Measurements from ENCODE around the gene PPP2R2D. TPM values are rescaled to one million over a fixed set of nuclear protein-coding genes. Genes with fewer than 3 reads are reported as not detected.

The PPP2R2D gene
- total RNA-seq, 2 experiments from 2014 or later = 37.4 to 38.5 TPM

DNA sequence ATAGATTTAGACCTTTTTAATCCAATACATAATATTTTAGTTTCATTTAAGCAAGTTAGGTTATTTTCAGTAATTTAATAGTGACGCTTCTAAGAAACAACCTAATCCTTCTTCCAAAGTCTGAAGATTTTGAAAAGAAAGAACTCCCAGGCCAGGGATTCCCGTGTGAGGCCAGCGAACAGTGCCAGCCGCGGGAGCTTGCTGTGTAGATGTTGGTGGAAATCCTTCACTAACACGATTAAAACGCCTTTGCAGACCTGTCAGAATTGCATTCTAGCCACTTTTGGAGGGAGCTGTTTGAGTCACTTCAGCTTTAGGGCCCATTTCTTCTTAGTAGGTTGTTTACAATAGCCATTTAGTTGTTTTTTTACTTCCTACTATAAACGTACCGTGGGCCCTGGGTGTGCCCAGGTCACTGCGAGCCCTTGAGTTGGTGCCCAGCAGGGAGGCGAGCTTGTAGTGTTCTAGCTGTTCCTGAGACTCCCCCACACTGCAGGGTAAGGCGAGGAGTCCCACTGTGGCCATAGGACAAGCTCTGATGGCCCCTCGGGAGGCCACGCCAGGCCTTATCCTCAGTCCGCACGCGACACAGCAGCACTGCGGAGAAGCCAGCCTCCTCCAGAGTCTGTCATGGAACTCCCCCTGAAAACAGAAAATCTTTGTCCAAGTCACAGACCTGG is 32.3 kb downstream of the PPP2R2D start:
- intact Hi-C loops (cut with micrococcal nuclease; ENCODE audit: unreplicated experiment) = no loop called here
- Histone ChIP-seq H4K20me1 (ENCODE audit: insufficient read depth, low read length) (no peaks in the 10 kb centered on the region; the same call in 1 of the 2 replicates), H3K4me3 (ENCODE audit: low read depth, low read length, poor library complexity, severe bottlenecking) (no peak overlapping the region), H3K9me3 (ENCODE audit: low read length) (no peaks in the 10 kb centered on the region), H3K36me3 (ENCODE audit: insufficient read depth, low read length) (peaks cover 41% of the 10 kb centered on the region), H3K79me2 (ENCODE audit: insufficient read depth, low read depth, low read length) (peaks cover 55% of the 10 kb centered on the region), H3K4me2 (ENCODE audit: low read length) (no peak overlapping the region), H2AFZ (ENCODE audit: low read length) (no peak overlapping the region), H3K27ac (ENCODE audit: low read depth, low read length, poor library complexity, severe bottlenecking) (no peak overlapping the region), H3K9me2 (ENCODE audit: insufficient read depth, low read length) (no peaks in the 10 kb centered on the region), H3K4me1 (ENCODE audit: insufficient read depth, low read length, poor library complexity, severe bottlenecking) (peaks cover 12% of the 10 kb centered on the region)
- BruUV-seq (replicated peaks) = no TSS peak
- TF ChIP-seq EZH2phosphoT487 (IDR thresholded peaks at IDR 0.05; ENCODE audit: borderline replicate concordance, low read depth, low read length) = no peak
- TF ChIP-seq CTCF (conservative IDR thresholded peaks at IDR 0.05; ENCODE audit: low read length) = no peak
- ChIA-PET POLR2A (interaction anchor here (0.6 kb wide), 1 partner anchor 9 kb away, joined by 3 read pairs; no protein-coding TSS in a partner anchor), CTCF (ENCODE audit: unreplicated experiment) (no interaction called here)
- no peak for DNase-seq (ENCODE audit: low spot score)

DNA sequence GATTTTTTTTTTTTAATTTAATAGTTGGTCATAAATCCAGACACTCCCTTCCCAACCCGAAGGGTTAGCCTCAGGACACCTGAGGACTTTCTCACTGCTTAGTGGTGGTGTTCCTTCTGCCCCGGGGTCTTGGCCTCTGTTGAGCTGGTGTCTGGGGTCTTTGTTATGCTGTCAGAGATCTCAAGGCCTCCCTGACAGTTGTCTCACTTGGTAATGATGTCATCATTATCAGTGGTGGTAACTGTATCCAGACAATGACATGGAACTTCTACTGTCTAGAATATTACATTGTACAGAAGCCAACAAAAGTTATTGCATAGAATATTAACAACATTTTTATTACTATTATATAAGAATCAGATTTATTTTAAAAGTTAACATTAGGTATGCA is 32.9 kb downstream of the PPP2R2D start:
- CTCF ChIA-PET (ENCODE audit: unreplicated experiment) = no interaction called here
- Histone ChIP-seq H3K27ac (ENCODE audit: low read depth, low read length, poor library complexity, severe bottlenecking) (no peak overlapping the region), H4K20me1 (ENCODE audit: insufficient read depth, low read length) (no peaks in the 10 kb centered on the region; the same call in 1 of the 2 replicates), H3K9me2 (ENCODE audit: insufficient read depth, low read length) (no peaks in the 10 kb centered on the region), H3K9me3 (ENCODE audit: low read length) (no peaks in the 10 kb centered on the region), H3K4me2 (ENCODE audit: low read length) (no peak overlapping the region), H3K4me3 (ENCODE audit: low read depth, low read length, poor library complexity, severe bottlenecking) (no peak overlapping the region), H3K4me1 (ENCODE audit: insufficient read depth, low read length, poor library complexity, severe bottlenecking) (peaks cover 7% of the 10 kb centered on the region), H3K36me3 (ENCODE audit: insufficient read depth, low read length) (peaks cover 46% of the 10 kb centered on the region), H3K79me2 (ENCODE audit: insufficient read depth, low read depth, low read length) (peaks cover 49% of the 10 kb centered on the region), H2AFZ (ENCODE audit: low read length) (no peak overlapping the region)
- POLR2A ChIA-PET = interaction anchor here (0.6 kb wide), 1 partner anchor 9 kb away, joined by 3 read pairs; no protein-coding TSS in a partner anchor
- intact Hi-C loops (cut with micrococcal nuclease; ENCODE audit: unreplicated experiment) = no loop called here
- TF ChIP-seq EZH2phosphoT487 (IDR thresholded peaks at IDR 0.05; ENCODE audit: borderline replicate concordance, low read depth, low read length) (no peak), CTCF (conservative IDR thresholded peaks at IDR 0.05; ENCODE audit: low read length) (no peak)
- no peak for DNase-seq (ENCODE audit: low spot score)
- no TSS peak for BruUV-seq (replicated peaks)

- no peak for DNase-seq (ENCODE audit: low spot score)
- POLR2A ChIA-PET = no interaction called here
These were observed 34.0 kb downstream of the PPP2R2D start for GRCh38 chr10:131934769-131935168.

More at GRCh38 chr10:131934769-131935168, 34.0 kb downstream of the PPP2R2D start:
- Histone ChIP-seq H3K27ac (ENCODE audit: low read depth, low read length, poor library complexity, severe bottlenecking) (no peak overlapping the region), H3K9me2 (ENCODE audit: insufficient read depth, low read length) (no peaks in the 10 kb centered on the region), H2AFZ (ENCODE audit: low read length) (no peak overlapping the region), H3K4me2 (ENCODE audit: low read length) (no peak overlapping the region), H3K4me3 (ENCODE audit: low read depth, low read length, poor library complexity, severe bottlenecking) (no peak overlapping the region), H3K36me3 (ENCODE audit: insufficient read depth, low read length) (peaks cover 52% of the 10 kb centered on the region), H3K4me1 (ENCODE audit: insufficient read depth, low read length, poor library complexity, severe bottlenecking) (peaks cover 7% of the 10 kb centered on the region), H4K20me1 (ENCODE audit: insufficient read depth, low read length) (no peaks in the 10 kb centered on the region; the same call in 1 of the 2 replicates), H3K79me2 (ENCODE audit: insufficient read depth, low read depth, low read length) (peaks cover 43% of the 10 kb centered on the region), H3K9me3 (ENCODE audit: low read length) (no peaks in the 10 kb centered on the region)
- TF ChIP-seq EZH2phosphoT487 (IDR thresholded peaks at IDR 0.05; ENCODE audit: borderline replicate concordance, low read depth, low read length) (no peak), CTCF (conservative IDR thresholded peaks at IDR 0.05; ENCODE audit: low read length) (no peak)
- BruUV-seq (replicated peaks) = no TSS peak
- intact Hi-C loops (cut with micrococcal nuclease; ENCODE audit: unreplicated experiment) = no loop called here
- CTCF ChIA-PET (ENCODE audit: unreplicated experiment) = no interaction called here

All from OCI-LY7 (cell line).